GM12801 (cell line): ENCODE data around the gene POU2F3.

Experiments
- CTCF ChIP-seq: IDR thresholded peaks from one replicate; pipeline ENCODE4 v1.5.1; 2011; ENCODE audit warnings: control low read depth; ENCODE audit not compliant: insufficient read length; ENCODE audit errors: extremely low read depth

The POU2F3 gene

GRCh38 chr11:120238968-120239620 lies 846 bp upstream of the POU2F3 start:
- TF ChIP-seq CTCF: no peak

- no peak for TF ChIP-seq CTCF
Observed at GRCh38 chr11:120240866-120241265, 926 bp downstream of the POU2F3 start.

- TF ChIP-seq CTCF: no peak
Observed at GRCh38 chr11:120241277-120241676, 1.3 kb downstream of the POU2F3 start.

GRCh38 chr11:120243221-120243620 lies 3.3 kb downstream of the POU2F3 start:
- no peak for TF ChIP-seq CTCF

GRCh38 chr11:120244476-120245365 lies 4.8 kb downstream of the POU2F3 start:
- no peak for TF ChIP-seq CTCF

GRCh38 chr11:120245434-120245833 lies 5.5 kb downstream of the POU2F3 start:
- no peak for TF ChIP-seq CTCF

- no peak for TF ChIP-seq CTCF
Observed at GRCh38 chr11:120248551-120249278, 8.8 kb downstream of the POU2F3 start.
